Measurements from ENCODE around the gene TDRD6.

DNA sequence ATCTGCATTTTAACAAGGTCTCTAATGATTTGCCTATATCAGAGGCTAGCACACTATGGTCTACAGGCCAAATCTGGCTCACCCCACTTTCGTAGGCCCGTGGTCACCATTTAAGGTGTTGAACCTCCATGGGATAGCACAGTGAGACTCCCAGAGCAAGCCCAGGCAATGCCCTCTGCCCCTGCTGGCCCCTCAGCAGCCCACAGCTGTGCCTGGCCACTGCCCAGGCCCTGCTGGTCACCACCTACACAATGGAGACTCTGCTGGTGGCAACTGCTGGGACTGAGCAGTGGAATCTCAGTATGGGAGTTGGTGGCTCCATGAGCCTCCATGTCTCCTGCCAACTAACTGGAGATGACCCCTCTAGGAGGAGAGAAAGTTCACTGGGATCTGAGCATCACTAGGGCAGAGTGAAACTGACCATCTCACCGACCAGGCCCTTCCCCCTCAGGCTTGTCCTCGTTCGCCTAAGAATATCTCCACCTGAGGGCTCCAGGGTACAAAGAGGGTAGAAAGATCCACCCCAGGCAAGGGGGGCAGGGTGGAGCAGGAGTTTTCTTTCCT is 61.3 kb downstream of the TDRD6 start:
- TF ChIP-seq CTCF (IDR thresholded peaks at IDR 0.05): no peak
- TF ChIP-seq POLR2A (IDR thresholded peaks at IDR 0.05): no peak

Measured in uterus (tissue), 2 donors.